Endothelial cell of umbilical vein (primary cell): Measurements from ENCODE around the gene MYCBP2. TPM values are rescaled to one million over a fixed set of nuclear protein-coding genes. Genes with fewer than 3 reads are reported as not detected.
"Not testable (repeated sequence)": the region's sequence is repeated elsewhere in the genome, so short reads cannot be mapped to it uniquely, and the experiment has no call there.

Experiments
- BruUV-seq: library from RNA; stranded (reverse); fragments of 400-500 nt; replicated peaks from 2 replicates; lab custom pipeline; 2021; lab: Mats Ljungman, UMichigan
- CTCF ChIA-PET: fragments of 300-600, 350-600 bp; sonication (Branson Sonifier 250); formaldehyde crosslinking; loops from one replicate; lab custom pipeline; 2021; ENCODE audit warnings: antibody characterized with exemption, inconsistent platforms; lab: Charles Lee
- POLR2A ChIA-PET: fragments of 300-600, 350-600 bp; sonication (Branson Sonifier 250); formaldehyde crosslinking; loops from one replicate; lab custom pipeline; 2021; ENCODE audit warnings: antibody characterized with exemption, inconsistent platforms; lab: Charles Lee
- DNase-seq: peaks from one replicate; pipeline ENCODE4 v3.0.0-alpha.2; 2011; ENCODE audit warnings: low read depth, low spot score
- FAIRE-seq: peaks from 2 replicates; lab custom pipeline; 2011; peaks lifted over from hg19 to GRCh38; lab: Jason Lieb, UNC
- H2AFZ ChIP-seq: 2 replicates; pipeline ENCODE4 v1.6.0; 2012; ENCODE audit warnings: low read depth, low read length, control low read depth, inconsistent platforms
- H3K27ac ChIP-seq: 2 replicates; pipeline ENCODE4 v1.5.1; 2011; ENCODE audit warnings: low read depth, mild to moderate bottlenecking, control low read depth, low read length, moderate library complexity; ENCODE audit not compliant: insufficient read depth
- H3K27me3 ChIP-seq, 2 experiments: 2 replicates each; pipeline versions ENCODE4 v1.6.0 to v1.6.1; 2011; ENCODE audit warnings: low read length in 2 of 2, mixed read lengths in 1 of 2; ENCODE audit not compliant: control insufficient read depth in 2 of 2, insufficient read depth in 2 of 2
- H3K36me3 ChIP-seq, 2 experiments: 2 replicates in 1 of 2; 3 replicates in 1 of 2; pipeline ENCODE4 v1.5.1; 2011; ENCODE audit warnings: low read length in 2 of 2, mild to moderate bottlenecking in 1 of 2, moderate library complexity in 1 of 2; ENCODE audit not compliant: control insufficient read depth in 2 of 2, insufficient read depth in 2 of 2; ENCODE audit errors: extremely low read depth in 1 of 2
- H3K4me1 ChIP-seq: 3 replicates; pipeline ENCODE4 v1.5.1; 2011; ENCODE audit warnings: mild to moderate bottlenecking, low read length; ENCODE audit not compliant: control insufficient read depth, insufficient read depth; ENCODE audit errors: extremely low read depth
- H3K4me2 ChIP-seq: 2 replicates; pipeline ENCODE4 v1.6.1; 2011; ENCODE audit warnings: low read length, control low read depth, mixed read lengths; ENCODE audit not compliant: insufficient read depth
- H3K4me3 ChIP-seq, 3 experiments: fragments of 200-600 bp in 1 of 3; sonication (generic), shearing (Covaris generic) in 1 of 3; replicated peaks in 1 of 3; 2 replicates each; pipeline ENCODE4 v1.5.1; 2011 to 2016; ENCODE audit warnings: control low read depth in 3 of 3, low read length in 3 of 3, mild to moderate bottlenecking in 2 of 3, inconsistent platforms in 1 of 3, low read depth in 1 of 3, moderate library complexity in 1 of 3; ENCODE audit not compliant: insufficient read depth in 1 of 3
- H3K79me2 ChIP-seq: 2 replicates; pipeline ENCODE4 v1.6.0; 2012; ENCODE audit warnings: low read length, inconsistent platforms; ENCODE audit not compliant: control insufficient read depth, insufficient read depth
- H3K9ac ChIP-seq: replicated peaks from 2 replicates; pipeline ENCODE3; 2011; ENCODE audit warnings: low read length, control low read depth; ENCODE audit not compliant: insufficient read depth; ENCODE audit errors: extremely low read depth
- H3K9me1 ChIP-seq: replicated peaks from 3 replicates; pipeline ENCODE4 v1.6.0; 2011; ENCODE audit warnings: mild to moderate bottlenecking, low read length; ENCODE audit not compliant: control insufficient read depth, insufficient read depth; ENCODE audit errors: extremely low read depth
- H3K9me3 ChIP-seq: replicated peaks from 2 replicates; pipeline ENCODE4 v1.5.1; 2012; ENCODE audit warnings: low read length, inconsistent platforms; ENCODE audit not compliant: control insufficient read depth, insufficient read depth
- H4K20me1 ChIP-seq: replicated peaks from 2 replicates; pipeline ENCODE3; 2011; ENCODE audit warnings: mild to moderate bottlenecking, low read length; ENCODE audit not compliant: control insufficient read depth, insufficient read depth; ENCODE audit errors: extremely low read depth
- MYC ChIP-seq: IDR thresholded peaks from one replicate; pipeline ENCODE4 v1.6.1; 2011; ENCODE audit warnings: mild to moderate bottlenecking, low read depth, low read length
- dilution Hi-C: fragments of 300-500 bp; cut with MboI; formaldehyde crosslinking; loops from one replicate; pipeline ENCODE4 v1.15.0; 2019; ENCODE audit warnings: low sequenced_read_pairs; ENCODE audit not compliant: extremely low pct_ligation_motif_present
- intact Hi-C: fragments of 100-400 bp; cut with micrococcal nuclease; formaldehyde crosslinking; loops from one replicate; pipeline ENCODE4 v1.10.0; 2022
- polyA plus RNA-seq, 4 experiments: library from polyadenylated mRNA; depleted of rRNA in 3 of 4; stranded (reverse) in 3 of 4; unstranded in 1 of 4; fragments of >200 nt; gene quantifications; 2 replicates each; pipeline versions ENCODE4 v1.2.1 to v1.2.3, GENCODE V29; 2011 to 2012; ENCODE audit warnings: missing spikeins in 1 of 4
- total RNA-seq: library from RNA; stranded (reverse); gene quantifications from 2 replicates; pipeline ENCODE4 v1.2.3, GENCODE V29; 2021
- TF ChIP-seq, protein P1 (sequence below), 2 donors: IDR thresholded peaks; 1 replicate in 1 of 2; 2 replicates in 1 of 2; pipeline ENCODE4 v1.5.1; 2011; ENCODE audit warnings: low read length in 2 of 2, mild to moderate bottlenecking in 2 of 2, moderate library complexity in 2 of 2, control low read depth in 1 of 2, inconsistent platforms in 1 of 2, low read depth in 1 of 2; ENCODE audit not compliant: insufficient read depth in 1 of 2; ENCODE audit errors: extremely low read depth in 1 of 2

Gene MYCBP2
- total and polyA plus RNA-seq, 2 donors (not counting 3 experiments of a cell fraction or from before 2014, with no cell fraction given), result 30.5 to 89.8 TPM

DNA sequence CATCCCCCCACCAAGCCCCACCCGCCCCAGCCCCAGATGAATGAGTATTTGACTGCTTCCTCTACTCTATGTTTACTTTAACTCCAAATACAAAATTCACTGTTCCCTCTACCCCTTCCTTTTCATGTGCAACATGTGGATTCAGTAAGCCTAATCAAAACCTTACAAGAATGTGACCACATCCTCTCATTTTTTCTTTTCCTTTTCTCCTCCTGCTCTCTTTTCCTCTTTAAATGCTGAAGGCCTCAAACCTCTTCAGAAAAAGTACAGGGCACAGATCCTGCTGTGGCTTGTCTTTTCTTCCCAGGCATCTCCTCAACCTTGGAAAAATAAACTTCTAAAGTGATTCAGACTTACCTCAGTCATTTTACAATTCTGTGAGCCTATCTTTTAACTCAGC is 119.0 kb downstream of the MYCBP2 start:
- FAIRE-seq, result no peak
- Histone ChIP-seq H3K4me3 (no peak overlapping the region), H3K36me3 (peaks cover 0 to 5% of the 10 kb centered on the region in 2 experiments), H3K9me1 (no peaks in the 10 kb centered on the region), H4K20me1 (no peaks in the 10 kb centered on the region), H3K9ac (no peak overlapping the region), H3K9me3 (no peaks in the 10 kb centered on the region), H3K4me1 (peaks cover 6% of the 10 kb centered on the region), H3K27ac (no peak overlapping the region), H2AFZ (no peak overlapping the region), H3K4me2 (peak overlapping the region; percentile 11), H3K27me3 (no peaks in the 10 kb centered on the region), H3K79me2 (no peaks in the 10 kb centered on the region)
- POLR2A ChIA-PET, result no interaction called here
- no TSS peak for BruUV-seq
- intact Hi-C loops, result no loop called here
- CTCF ChIA-PET, result interaction anchor here (1.3 to 1.6 kb wide), 2 partner anchors 10 kb away, joined by 3 to 9 read pairs; no protein-coding TSS in a partner anchor
- TF ChIP-seq, protein P1, sequence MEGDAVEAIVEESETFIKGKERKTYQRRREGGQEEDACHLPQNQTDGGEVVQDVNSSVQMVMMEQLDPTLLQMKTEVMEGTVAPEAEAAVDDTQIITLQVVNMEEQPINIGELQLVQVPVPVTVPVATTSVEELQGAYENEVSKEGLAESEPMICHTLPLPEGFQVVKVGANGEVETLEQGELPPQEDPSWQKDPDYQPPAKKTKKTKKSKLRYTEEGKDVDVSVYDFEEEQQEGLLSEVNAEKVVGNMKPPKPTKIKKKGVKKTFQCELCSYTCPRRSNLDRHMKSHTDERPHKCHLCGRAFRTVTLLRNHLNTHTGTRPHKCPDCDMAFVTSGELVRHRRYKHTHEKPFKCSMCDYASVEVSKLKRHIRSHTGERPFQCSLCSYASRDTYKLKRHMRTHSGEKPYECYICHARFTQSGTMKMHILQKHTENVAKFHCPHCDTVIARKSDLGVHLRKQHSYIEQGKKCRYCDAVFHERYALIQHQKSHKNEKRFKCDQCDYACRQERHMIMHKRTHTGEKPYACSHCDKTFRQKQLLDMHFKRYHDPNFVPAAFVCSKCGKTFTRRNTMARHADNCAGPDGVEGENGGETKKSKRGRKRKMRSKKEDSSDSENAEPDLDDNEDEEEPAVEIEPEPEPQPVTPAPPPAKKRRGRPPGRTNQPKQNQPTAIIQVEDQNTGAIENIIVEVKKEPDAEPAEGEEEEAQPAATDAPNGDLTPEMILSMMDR (IDR thresholded peaks at IDR 0.05; ENCODE audit: extremely low read depth in 1 of 2, insufficient read depth in 1 of 2, low read depth in 1 of 2, low read length in 2 of 2), result no peak
- TF ChIP-seq MYC, result no peak
- dilution Hi-C loops, result no loop called here
- peak; percentile 31 for DNase-seq

DNA sequence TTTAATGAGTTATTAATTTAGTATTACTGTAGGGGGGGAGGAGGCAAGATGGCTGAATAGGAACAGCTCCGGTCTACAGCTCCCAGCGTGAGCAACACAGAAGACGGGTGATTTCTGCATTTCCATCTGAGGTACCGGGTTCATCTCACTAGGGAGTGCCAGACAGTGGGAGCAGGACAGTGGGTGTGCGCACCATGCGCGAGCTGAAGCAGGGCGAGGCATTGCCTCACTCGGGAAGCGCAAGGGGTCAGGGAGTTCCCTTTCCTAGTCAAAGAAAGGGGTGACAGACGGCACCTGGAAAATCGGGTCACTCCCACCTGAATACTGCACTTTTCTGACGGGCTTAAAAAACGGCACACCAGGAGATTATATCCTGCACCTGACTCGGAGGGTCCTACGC is 127.9 kb downstream of the MYCBP2 start:
- DNase-seq, BruUV-seq, H3K27me3 ChIP-seq, H3K27ac ChIP-seq, H3K4me3 ChIP-seq, POLR2A ChIA-PET, H3K36me3 ChIP-seq, H3K9me3 ChIP-seq, H2AFZ ChIP-seq, FAIRE-seq, H3K79me2 ChIP-seq, H3K9ac ChIP-seq, H3K4me2 ChIP-seq, H3K9me1 ChIP-seq, H3K4me1 ChIP-seq, H4K20me1 ChIP-seq, dilution Hi-C loops, intact Hi-C loops: not testable (repeated sequence)
- CTCF ChIA-PET, result interaction anchor here (1.2 kb wide), 1 partner anchor 22 kb away, joined by 3 read pairs; no protein-coding TSS in a partner anchor
